HepG2 (cell line): ENCODE measurements around the gene EPHA2. TPM values are rescaled to one million over a fixed set of nuclear protein-coding genes. Genes with fewer than 3 reads are reported as not detected.

Experiments used
- HDAC2 ChIP-seq: sonication (generic); formaldehyde crosslinking; IDR thresholded peaks from 2 replicates; pipeline ENCODE4 v1.4.0; 2020; ENCODE audit warnings: missing genetic modification reagents
- HIVEP1 ChIP-seq: sonication (generic); formaldehyde crosslinking; IDR thresholded peaks from 2 replicates; pipeline ENCODE4 v1.4.0; 2020; ENCODE audit warnings: mild to moderate bottlenecking, missing genetic modification reagents
- SMAD3 ChIP-seq: sonication (generic); formaldehyde crosslinking; IDR thresholded peaks from 2 replicates; pipeline ENCODE4 v1.4.0; 2020; ENCODE audit warnings: missing genetic modification reagents
- SMARCC2 ChIP-seq: fragments of 450-650 bp; IDR thresholded peaks from 2 replicates; pipeline ENCODE4 v1.6.1; 2017; ENCODE audit warnings: antibody characterized with exemption, mild to moderate bottlenecking
- SRF ChIP-seq: IDR thresholded peaks from 2 replicates; pipeline ENCODE4 v1.6.1; 2011; ENCODE audit warnings: mild to moderate bottlenecking, low read depth, low read length, moderate library complexity
- ZBTB4 ChIP-seq: sonication (generic); formaldehyde crosslinking; IDR thresholded peaks from 2 replicates; pipeline ENCODE4 v1.4.0; 2020; ENCODE audit warnings: missing genetic modification reagents, mild to moderate bottlenecking, borderline replicate concordance
- ZFP36L1 ChIP-seq: sonication (generic); formaldehyde crosslinking; IDR thresholded peaks from 2 replicates; pipeline ENCODE4 v1.8.0; 2022; ENCODE audit warnings: mild to moderate bottlenecking, missing genetic modification reagents, moderate library complexity
- ZNF276 ChIP-seq: sonication (generic); formaldehyde crosslinking; IDR thresholded peaks from 2 replicates; pipeline ENCODE4 v1.4.0; 2020; ENCODE audit warnings: mild to moderate bottlenecking, low read depth, missing genetic modification reagents
- ZNF280D ChIP-seq: sonication (generic); formaldehyde crosslinking; IDR thresholded peaks from 2 replicates; pipeline ENCODE4 v1.5.1; 2020; ENCODE audit warnings: mild to moderate bottlenecking, missing genetic modification reagents
- polyA plus RNA-seq, 8 experiments: library from polyadenylated mRNA; depleted of rRNA in 3 of 8; stranded (reverse) in 7 of 8; unstranded in 1 of 8; fragments of >200 nt; fragmentation: Illumina TruSeq in 4 of 8; extraction: Trizol in 4 of 8; gene quantifications; 2 replicates each; pipeline versions ENCODE4 v1.2.1 to v1.2.3, GENCODE V29; 2011 to 2016; ENCODE audit warnings: low read depth in 4 of 8, missing spikeins in 1 of 8, mixed read lengths in 1 of 8; ENCODE audit not compliant: insufficient read depth in 1 of 8
- total RNA-seq, 5 experiments: library from RNA; depleted of rRNA; stranded (reverse); fragments of >200 nt; fragmentation: Illumina TruSeq; extraction: Trizol; gene quantifications; 2 replicates each; pipeline ENCODE4 v1.2.3, GENCODE V29; 2016; ENCODE audit warnings: low read depth in 1 of 5
- TF ChIP-seq, protein P1 (sequence below): sonication (generic); formaldehyde crosslinking; IDR thresholded peaks from 2 replicates; pipeline ENCODE4 v1.5.0; 2020; ENCODE audit warnings: mild to moderate bottlenecking, missing genetic modification reagents
- TF ChIP-seq, protein P2 (sequence below): fragments of 450-650 bp; IDR thresholded peaks from 2 replicates; pipeline ENCODE4 v1.6.1; 2017; ENCODE audit warnings: mild to moderate bottlenecking
- TF ChIP-seq, protein P3 (sequence below): sonication (generic); formaldehyde crosslinking; IDR thresholded peaks from 2 replicates; pipeline ENCODE4 v1.5.1; 2020; ENCODE audit warnings: mild to moderate bottlenecking, moderate library complexity, missing genetic modification reagents

EPHA2 gene
- total and polyA plus RNA-seq, 2 of the 13 experiments (the other 11 are each of a cell fraction or from before 2014, with no cell fraction given), result 33.6 to 53.6 TPM

DNA sequence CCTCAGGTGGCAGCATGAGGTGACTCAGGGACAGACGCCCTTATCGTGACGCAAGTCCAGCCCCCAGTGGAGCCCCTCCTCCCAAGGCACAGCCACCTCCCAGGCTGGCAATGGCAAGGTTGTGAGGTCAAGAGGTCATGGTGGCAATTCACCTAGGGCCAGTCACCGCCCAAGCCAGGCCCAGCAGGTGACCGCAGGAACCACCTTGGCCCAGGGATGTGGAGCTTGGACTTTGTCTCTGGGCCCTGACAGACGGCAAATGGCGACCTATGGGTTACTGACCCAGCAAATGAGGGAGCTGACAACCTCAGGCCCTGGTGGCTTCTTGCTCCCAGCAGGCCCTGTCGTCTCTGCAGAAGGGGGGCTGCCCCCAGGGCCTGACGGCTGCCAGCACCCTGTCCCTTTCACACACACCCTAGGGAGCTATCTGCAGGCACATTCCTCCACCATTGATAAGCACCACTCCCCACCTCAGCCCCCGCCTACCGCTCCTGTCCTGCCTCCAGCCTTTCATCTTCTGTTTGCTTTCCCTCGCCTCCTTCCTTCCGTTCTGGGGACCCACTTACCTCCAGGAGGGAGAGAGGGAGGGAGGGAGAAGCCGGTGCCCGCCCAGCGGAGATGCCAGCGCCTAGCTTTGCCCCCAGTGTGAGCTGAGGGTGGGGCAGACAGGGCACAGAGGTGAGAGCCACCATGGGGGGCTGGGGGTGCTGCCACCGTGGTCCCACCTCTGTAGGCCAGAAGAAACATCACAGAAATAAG lies 12.1 kb downstream of the EPHA2 start (continued):
- TF ChIP-seq HIVEP1 (CRISPR knock-in tag) (no peak), ZBTB4 (CRISPR knock-in tag) (peak; percentile 57; the same call in 1 of the 2 replicates), ZFP36L1 (CRISPR knock-in tag) (no peak), HDAC2 (CRISPR knock-in tag) (peak; percentile 93), SMAD3 (no peak), SRF (no peak), SMARCC2 (no peak), ZNF276 (CRISPR knock-in tag) (no peak), ZNF280D (no peak)
- TF ChIP-seq, protein P1, sequence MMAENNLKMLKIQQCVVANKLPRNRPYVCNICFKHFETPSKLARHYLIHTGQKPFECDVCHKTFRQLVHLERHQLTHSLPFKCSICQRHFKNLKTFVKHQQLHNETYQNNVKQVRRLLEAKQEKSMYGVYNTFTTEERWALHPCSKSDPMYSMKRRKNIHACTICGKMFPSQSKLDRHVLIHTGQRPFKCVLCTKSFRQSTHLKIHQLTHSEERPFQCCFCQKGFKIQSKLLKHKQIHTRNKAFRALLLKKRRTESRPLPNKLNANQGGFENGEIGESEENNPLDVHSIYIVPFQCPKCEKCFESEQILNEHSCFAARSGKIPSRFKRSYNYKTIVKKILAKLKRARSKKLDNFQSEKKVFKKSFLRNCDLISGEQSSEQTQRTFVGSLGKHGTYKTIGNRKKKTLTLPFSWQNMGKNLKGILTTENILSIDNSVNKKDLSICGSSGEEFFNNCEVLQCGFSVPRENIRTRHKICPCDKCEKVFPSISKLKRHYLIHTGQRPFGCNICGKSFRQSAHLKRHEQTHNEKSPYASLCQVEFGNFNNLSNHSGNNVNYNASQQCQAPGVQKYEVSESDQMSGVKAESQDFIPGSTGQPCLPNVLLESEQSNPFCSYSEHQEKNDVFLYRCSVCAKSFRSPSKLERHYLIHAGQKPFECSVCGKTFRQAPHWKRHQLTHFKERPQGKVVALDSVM, result peak; percentile 57; the same call in 1 of the 2 replicates
- TF ChIP-seq, protein P2, sequence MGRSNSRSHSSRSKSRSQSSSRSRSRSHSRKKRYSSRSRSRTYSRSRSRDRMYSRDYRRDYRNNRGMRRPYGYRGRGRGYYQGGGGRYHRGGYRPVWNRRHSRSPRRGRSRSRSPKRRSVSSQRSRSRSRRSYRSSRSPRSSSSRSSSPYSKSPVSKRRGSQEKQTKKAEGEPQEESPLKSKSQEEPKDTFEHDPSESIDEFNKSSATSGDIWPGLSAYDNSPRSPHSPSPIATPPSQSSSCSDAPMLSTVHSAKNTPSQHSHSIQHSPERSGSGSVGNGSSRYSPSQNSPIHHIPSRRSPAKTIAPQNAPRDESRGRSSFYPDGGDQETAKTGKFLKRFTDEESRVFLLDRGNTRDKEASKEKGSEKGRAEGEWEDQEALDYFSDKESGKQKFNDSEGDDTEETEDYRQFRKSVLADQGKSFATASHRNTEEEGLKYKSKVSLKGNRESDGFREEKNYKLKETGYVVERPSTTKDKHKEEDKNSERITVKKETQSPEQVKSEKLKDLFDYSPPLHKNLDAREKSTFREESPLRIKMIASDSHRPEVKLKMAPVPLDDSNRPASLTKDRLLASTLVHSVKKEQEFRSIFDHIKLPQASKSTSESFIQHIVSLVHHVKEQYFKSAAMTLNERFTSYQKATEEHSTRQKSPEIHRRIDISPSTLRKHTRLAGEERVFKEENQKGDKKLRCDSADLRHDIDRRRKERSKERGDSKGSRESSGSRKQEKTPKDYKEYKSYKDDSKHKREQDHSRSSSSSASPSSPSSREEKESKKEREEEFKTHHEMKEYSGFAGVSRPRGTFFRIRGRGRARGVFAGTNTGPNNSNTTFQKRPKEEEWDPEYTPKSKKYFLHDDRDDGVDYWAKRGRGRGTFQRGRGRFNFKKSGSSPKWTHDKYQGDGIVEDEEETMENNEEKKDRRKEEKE, result no peak
- TF ChIP-seq, protein P3, sequence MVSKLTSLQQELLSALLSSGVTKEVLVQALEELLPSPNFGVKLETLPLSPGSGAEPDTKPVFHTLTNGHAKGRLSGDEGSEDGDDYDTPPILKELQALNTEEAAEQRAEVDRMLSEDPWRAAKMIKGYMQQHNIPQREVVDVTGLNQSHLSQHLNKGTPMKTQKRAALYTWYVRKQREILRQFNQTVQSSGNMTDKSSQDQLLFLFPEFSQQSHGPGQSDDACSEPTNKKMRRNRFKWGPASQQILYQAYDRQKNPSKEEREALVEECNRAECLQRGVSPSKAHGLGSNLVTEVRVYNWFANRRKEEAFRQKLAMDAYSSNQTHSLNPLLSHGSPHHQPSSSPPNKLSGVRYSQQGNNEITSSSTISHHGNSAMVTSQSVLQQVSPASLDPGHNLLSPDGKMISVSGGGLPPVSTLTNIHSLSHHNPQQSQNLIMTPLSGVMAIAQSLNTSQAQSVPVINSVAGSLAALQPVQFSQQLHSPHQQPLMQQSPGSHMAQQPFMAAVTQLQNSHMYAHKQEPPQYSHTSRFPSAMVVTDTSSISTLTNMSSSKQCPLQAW, result peak; percentile 88; the same call in 1 of the 2 replicates
